MV-4-11 (cell line): Measurements from ENCODE around the gene SF3A1.

Experiments used
- DNase-seq: peaks from one replicate; lab custom pipeline; 2025; lab: John Stamatoyannopoulos, UW

Gene SF3A1

DNA sequence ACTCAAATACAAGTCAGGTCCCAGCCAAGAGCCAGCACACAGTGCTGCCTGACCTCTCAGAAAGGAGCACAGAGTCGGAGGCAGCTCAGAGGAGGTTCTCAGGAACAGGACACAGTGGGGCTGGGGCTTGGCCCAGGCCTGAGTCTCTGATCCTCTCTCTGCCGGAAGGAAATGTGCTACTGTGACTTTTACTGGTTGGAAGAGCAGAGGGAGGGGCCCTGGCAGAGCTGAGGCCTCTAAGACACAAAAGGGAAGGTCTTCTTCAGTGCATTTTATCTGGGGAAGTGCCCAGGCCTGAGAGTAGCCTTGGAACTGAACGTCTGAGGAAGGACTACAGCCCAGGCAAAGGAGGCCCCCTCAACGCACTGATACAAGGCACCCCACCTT, 51.2 kb downstream of the SF3A1 start:
- DNase-seq: peak; percentile 85

DNA sequence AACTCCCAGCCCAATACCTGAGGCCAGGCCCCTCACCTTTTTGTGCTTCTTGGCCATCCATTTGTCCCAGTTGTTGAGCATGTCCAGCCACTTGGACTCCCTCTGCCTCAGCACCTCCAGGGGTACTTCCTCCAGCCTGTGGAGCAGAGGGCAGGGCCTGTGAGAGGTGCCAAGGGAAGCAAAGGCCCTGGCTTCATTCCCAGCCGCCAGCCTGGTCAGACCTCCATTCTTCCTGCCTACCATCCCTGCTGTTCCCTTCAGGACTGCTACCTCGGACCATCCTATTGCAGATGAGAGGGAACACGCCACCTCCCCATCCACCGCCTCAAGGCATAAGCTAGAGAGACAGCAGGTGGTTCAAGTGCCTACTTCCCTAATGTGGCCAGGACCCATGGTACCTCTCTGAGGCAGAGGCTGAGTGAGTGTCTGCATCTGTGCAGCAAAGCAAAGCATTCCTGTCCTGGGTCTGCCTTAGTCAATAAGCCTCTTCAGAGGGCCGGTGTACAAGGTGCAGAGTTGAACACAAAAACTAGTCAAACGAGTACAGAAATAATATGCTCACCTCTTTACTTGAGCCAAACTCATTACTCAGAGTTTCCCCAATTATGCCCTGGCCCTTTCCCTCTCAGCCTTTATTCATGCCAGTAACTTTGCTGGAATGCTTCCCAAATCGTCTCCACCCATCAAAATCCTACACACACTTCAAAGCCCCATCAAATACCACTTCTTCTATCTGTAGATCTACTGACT, 52.0 kb downstream of the SF3A1 start:
- DNase-seq: no peak

DNA sequence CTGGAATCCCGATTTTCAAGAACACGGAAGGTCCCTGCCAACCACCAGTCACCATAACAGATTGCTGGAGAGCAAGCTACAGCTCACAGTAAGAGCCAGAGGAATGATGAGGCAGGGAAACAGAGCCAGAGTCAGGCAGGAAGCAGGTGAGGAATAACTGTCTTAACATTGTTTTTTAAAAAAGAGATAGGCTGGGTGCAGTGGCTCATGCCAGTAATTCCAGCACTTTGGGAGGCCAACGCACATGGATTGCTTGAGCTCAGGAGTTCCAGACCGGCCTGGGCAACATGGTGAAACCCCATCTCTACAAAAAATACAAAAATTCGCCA, 53.9 kb downstream of the SF3A1 start:
- no peak for DNase-seq

DNA sequence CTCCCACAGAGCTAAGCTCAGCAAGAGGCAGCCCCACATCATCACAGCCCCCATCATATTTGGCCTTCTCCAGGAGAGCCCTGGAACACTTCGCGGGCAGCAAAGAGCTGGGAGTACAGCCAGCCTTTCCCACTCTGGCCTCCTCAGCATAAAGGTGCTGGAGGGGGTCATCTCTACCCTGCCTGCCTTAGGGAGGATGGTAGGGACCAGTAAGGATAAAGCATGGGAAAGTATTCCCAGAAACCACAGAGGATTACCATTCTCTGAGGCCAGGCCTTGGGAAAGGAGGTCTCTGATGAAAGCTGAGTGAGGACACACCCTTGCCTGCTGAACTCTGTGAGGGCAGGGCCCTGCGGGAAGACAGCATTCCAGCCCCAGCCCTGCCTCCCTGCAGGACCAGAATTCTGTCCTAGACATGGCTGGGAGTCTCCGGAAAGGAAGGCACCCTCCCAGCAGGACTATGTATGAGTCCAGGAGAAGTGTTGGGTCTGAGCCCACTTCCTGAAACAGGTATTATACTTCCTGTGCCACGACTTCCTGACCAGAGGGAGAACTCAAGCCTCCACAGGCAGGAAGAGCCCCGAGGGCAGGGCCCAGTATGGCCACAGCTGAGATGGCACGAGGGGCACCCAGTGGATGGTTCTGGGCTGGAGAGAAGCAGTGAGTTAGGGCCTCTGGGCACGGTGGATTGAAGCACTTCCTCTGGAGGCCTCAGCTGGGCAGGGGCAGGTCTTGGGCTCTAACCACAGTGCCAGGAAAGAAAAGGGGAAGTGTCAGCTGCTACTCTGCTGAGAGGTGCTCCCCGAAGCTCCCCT, 54.5 kb downstream of the SF3A1 start:
- peak; percentile 92 for DNase-seq

DNA sequence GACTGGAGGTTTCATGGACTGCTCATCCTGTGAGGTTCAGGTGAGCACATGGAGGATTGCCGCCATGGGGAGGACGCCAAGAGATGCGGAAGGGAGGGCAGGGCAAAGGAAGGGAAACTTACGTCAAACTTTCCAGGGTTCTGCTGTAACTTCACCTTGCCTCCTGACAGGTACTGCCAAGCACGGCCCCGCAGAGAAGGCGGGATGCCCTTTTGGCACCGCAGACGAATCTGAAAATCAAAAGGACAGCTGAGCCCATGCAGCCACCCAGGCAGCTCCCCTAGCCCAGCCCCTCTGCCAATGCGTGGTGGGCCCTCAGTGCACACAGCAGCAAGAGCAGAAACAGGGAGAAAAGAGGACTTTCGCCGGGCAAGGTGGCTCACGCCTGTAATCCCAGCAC, 57.4 kb downstream of the SF3A1 start:
- no peak for DNase-seq

DNA sequence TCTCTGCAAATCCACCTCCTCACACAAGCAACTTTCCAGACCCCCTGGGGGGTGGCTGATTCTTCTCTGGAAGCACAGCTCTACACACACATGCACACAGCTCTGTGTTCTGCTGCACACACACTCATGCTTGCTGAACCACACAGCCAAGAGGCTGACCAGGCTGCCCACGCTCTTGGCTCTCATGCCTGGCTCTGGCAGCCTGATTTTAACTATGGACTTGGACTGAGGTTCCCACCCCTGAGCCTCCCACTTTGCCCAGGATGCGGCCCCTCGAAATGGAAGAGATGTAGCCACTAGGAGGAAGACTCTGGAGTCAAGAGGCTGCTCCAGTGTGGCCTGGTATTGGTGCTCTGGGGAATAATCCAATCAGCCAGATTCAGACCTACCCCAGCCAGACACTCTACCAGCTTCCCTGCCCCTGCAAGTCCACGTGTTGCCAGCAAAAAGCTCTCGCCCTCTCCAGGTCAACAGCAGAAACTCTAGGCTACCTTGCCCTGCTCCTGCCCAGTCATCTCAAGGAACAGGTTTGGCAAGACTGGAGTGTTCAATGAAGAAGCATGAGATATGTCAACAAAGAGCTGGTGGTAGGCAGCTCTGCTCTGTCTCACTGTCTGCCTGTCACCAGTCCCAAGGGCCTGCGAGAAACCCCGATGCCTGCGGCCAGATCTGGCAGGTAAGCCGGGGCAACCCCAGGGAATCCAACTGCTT, 58.5 kb downstream of the SF3A1 start:
- DNase-seq: no peak

DNA sequence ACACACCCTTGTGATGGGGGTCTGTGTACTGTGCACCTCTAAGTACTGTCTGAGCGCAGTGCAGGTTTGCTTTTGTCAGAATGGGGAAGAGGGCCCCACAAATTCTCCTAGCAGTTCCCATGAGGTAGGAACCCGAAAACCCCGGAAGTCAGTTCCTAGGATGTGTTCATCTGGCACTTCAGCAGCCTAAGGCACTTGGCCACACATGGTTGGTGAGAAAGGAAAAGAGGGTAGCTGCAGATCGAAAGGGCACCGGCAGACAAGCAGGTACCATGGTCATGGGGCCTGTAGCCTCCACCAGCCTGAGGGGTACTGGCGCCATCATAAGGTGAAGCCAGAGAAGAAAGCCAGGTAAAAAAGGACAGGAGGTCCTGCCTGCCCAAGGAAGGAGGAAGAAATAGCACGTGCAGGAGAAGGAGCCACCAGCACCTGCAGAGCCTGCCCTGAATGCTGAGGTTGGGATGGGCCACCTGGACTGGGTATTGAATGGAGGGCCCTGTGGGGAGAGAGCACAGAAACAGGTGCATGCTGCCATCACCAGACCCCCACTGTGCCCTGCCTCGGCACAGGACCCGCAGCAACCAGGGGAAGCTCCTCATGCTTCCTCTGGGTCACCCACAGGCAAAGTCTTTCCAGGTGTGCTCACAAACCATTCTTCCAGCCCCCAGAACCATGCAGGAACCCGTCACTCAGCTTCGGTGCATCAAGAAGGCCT, 59.3 kb downstream of the SF3A1 start:
- DNase-seq: no peak

DNA sequence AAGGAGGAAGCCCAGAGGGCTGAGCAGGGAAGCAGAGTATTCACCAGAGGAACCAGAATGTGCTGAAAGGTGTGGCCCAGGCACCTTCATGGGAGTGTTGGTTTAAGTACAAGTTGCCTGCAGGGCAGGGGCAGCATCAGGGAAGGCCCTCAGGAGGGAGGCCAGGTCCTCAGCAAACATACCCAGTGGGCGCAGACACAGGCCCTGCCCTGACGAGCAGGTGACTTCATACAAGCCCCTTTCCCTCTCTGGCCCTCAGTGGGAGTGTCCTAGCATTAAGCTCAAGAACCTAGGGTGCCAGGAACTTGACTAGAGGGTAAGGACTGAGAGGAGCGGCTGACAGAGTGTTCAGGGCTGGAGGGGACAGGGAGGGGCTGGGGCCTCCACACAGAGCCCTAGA, 59.9 kb downstream of the SF3A1 start:
- no peak for DNase-seq

DNA sequence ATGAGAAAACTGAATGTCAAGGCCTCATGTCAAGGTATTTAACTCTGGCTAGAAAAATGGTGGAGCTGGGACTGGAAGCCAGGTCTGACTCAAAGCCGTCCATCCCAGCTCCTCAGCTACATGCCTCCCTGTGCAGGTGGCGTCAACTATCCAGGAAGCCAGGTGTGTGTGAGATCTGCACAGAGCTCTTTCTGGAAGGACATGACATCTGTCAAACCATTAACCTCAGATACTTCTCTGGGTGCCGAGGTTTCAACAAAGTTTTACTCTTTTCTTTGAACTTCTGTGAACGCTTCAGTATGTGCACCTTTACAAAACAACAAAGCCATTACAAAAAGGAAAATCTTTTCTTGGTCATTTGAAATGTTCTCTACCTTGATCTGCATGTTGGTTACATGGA, 60.4 kb downstream of the SF3A1 start:
- DNase-seq: no peak

DNA sequence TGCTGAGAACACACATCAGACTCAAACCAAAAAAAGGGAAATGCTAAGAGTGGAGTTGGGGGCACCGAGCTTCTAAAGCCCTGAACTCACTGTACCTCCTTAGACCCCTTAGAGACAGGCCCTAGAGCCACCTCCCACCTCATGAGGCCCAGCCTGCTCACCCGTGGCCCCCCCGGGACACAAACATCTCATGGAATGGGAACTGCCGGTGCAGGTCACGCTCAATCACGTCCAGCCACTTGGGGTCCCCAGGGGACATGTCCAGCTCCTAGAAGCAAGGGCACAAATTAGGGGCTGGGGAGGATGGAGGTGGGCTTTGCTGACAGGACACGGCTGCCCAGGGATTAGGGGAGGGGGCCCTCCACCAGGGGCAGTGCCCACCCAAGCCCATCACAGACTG, 61.1 kb downstream of the SF3A1 start:
- DNase-seq: no peak

DNA sequence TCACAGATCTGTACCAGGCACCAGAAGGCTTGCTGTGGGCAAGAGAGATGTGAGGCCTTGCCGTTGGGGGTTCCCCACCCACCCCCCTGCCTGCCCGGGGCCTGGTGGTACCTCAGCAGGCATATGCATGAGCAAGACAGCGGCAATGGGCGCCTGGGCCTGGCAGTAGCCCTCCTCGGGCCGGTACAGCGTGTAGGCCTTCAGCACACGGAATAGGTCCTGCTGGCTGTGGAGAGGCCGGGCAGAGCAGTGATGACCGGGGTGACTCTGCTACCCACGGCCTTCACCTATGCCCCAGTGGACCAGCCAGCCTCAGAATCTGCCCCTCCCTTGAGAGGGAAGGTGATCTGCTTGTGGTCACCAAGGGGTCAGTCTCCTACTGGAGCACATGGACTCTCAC, 61.9 kb downstream of the SF3A1 start:
- DNase-seq: no peak

DNA sequence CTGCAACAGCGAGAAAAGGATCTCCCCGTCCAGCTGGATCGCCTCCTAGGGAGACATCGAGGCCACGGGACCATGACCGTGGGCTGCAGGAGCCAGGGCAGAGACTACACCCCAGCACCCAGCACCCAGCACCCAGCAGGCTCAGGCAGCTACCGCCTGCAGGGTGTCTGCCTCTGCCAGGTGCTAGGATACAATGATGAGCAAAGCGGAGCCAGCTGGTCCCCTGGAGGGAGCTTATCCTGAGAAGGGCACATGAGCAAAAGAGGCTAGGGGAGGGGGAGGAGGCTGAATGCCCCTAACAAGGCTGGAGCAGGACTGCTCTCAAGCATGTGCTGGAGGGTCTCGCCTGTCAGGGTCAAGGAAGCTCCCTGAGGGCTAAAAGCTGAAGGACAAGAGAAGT, 62.6 kb downstream of the SF3A1 start:
- DNase-seq: no peak

DNA sequence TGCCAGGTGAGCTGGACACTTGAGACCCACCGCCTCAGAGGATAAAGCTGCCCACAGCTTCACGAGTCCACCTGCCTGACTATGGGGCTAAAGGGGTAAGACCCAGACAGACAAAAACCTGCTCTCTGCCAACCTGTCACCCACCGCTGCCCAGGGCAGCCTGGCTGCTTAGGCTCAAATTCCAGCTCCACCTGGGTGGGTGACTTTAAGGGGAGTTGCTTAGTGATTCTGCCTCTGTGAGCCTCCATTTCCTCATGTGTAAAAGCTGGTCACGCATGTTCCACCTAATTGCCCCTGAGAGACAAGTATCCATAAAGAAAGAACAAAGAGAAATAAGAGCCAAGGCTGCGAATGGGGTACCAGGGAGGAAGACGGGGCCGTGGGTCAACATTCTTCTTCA, 63.7 kb downstream of the SF3A1 start:
- no peak for DNase-seq

DNA sequence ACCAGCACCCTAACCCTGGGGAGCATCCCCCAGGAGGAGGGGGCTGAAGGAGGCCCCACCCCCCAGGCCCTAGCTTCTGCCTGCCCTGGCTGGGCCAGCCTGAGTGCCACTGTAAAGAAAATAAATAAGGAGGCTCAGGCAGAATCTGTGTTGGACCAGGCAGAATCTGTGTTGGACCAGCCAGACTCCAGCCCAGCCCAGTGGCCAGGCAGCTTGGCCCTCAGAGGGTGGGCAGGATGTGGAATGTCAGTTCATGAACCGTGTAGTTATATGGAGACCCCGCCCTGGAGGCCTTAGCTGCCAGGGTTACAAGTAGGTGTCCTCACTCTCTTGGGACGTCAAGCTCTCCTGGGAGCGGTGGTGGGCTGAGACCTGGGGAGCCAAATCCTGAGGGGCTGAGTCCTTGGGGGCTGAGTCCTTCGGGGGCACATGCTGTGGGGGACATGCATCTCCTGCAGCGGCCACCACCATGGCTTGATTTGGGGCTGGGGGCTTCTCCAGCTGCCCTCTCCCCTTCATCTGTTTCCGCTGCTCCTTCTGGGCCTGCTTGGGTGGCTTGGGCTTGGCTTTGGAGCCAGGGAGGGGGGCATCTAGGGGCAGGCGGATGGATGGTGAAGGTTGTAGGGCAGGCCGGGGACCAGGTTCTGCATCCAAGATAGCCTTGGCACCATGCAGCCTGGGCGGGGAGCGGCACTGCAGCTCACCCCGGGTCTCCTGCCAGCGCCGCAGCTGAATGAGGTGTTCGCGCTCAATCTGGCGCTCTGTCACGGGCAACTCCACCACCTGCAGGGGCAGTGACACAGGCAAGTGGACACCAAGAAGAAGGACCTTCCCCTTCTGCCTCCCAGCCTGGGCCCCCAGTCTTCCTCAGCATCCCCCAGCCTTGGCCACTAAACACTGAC, 64.4 kb downstream of the SF3A1 start:
- DNase-seq: no peak

DNA sequence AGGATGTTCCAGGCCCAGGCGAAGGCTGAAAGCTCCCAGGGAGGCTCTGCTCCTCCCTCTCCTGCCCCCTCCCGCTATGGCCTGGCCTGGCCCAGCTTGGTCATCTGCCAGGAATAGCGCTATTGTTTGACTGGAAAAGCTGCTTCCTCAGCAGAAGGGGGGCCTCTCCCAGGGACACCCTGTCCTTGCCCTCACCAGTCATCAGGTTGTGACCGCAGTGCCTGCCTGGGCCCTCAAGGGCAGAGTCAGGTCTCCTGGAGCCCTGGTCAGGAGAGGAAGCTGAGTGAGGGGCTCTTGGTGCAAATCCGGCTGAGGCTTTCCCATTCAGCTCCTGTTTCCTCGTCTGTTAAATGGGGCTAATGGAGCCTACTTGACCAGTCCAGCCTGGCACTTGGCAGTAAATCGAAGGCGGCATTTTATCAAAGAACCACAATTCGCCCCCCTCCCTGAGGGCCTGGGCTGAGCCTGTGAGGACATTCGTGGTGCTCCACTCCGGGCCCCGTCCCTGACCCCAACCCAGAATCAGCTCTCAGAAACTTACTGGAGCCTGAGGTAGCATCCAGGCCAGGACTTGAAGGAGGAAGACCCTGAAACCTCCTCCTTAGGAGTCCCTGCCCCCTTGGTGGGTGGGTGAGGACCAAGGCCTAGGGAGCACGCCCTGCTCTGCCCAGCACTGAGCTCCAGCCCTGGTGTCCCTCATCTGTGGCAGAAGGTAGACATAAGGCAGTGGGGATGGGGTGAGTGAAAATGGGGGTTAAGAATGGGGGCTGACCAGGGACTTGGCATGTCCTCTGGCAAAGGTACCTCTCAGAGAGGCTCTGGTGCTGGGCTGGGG, 65.4 kb downstream of the SF3A1 start:
- DNase-seq: no peak

DNA sequence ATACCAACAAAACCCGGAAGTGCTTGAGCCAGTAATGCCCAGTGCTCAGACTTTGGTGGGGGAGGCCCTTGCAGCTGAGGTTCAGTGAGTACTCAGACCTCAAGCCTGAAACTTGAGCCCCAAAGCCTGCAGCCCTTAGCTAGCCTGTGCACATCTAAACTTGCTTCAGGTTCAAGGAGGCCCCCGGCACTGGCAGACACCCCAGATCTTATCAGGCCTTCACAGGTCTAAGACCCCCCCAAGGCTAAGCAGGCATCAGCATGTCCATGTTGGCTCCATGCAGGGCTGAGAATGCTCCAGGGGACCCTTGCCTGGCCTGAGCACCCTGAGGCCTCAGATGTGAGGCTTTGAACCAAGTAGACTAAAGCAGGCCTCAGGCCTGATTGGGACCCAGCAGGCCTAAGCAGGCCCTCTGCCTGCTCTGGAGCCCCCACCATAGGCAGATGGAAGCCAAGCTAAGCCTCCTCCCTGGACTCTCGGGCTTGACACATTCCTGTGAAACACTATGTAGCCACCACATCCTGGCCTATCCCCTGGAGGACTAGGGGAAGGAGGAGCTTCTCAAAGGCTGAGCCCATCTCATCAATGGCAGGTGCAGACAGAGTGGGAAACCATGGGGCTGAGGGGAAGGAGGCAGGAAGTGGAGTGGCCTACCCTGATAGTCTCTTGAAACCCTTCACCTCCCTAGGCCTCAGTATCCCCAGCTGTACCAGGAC, 66.2 kb downstream of the SF3A1 start:
- no peak for DNase-seq

DNA sequence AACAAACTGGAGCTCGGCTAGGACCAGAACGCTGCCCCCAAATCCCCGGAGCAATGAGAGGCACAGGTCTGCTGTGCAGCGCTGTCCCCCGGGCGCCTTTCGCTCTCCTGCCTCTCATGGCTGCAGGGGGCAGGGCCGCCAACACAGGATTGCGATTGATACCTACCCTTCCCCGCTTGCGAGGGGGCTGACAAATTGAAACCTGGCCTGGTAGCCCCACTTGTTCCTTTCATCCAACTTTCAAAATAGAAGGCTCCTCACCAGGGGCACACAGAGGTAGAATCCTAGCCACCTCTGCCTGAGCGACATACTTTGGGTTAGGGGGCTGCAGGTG, 66.7 kb downstream of the SF3A1 start:
- DNase-seq: no peak

DNA sequence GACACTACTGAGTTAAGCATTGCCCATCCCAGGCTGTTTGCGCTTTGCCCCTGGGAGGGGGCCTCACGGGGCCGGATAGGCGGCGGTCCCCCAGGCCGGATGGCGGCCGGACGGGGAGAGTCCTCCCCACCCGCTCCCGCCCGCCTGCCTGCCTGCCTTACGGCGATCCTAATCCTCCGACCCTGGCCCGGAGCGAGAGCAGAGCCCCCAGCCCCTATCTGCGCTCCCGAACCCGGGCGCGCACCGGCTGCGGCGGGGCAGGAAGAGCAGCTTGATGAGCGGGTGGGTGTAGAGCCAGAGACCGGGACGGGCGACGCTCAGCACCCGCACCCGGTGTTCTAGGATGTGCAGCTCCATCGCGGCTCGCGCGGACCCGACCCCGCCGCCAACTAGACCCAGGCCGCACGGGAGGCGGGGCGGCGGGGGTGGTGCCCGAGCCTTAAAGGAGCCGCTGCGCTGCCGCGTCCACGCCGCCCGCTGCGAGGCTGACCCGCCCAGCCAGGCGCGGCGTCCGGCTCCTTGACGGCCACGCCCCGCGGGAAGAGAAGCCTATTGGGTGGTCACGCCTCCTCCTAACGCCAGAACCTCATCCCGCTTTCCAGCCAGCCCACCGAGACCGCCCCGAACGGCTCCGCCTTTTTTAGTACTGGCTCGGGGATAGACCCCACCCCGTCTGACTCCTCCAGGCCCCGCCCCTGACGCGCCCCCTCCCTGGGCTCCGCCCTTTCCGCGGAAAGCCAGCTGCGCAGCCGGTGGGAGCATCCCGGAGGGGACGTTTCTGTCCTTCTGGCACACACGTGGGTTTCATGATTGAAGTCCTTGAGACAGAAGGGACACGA, 67.3 kb downstream of the SF3A1 start, which contains the start of gene CASTOR1:
Gene CASTOR1, minus strand, starts transcription at position 365 of the 839 bp plus-strand sequence. Its CDS starts 8 bp downstream, at position 357.
- DNase-seq: peak; percentile 91
